D721Med (cell line): ENCODE measurements around the gene UBE4B.

Experiments
- DNase-seq: peaks from one replicate; pipeline ENCODE4 v3.0.0; 2011; ENCODE audit warnings: low spot score; ENCODE audit not compliant: insufficient read length
- FAIRE-seq: peaks from 2 replicates; lab custom pipeline; 2011; peaks lifted over from hg19 to GRCh38; lab: Jason Lieb, UNC
- CTCF ChIP-seq: IDR thresholded peaks from 2 replicates; pipeline ENCODE4 v1.5.1; 2012; ENCODE audit warnings: mild to moderate bottlenecking, control low read depth; ENCODE audit not compliant: insufficient read depth; ENCODE audit errors: missing control alignments

Gene UBE4B

GRCh38 chr1:10160173-10160572 lies 127.4 kb downstream of the UBE4B start:
- TF ChIP-seq CTCF = no peak
- DNase-seq (no peak), FAIRE-seq (no peak)

GRCh38 chr1:10160907-10161490 lies 128.2 kb downstream of the UBE4B start:
- DNase-seq (no peak), FAIRE-seq (no peak)
- TF ChIP-seq CTCF = no peak

- FAIRE-seq (no peak), DNase-seq (no peak)
- no peak for TF ChIP-seq CTCF
Observed at GRCh38 chr1:10161541-10162290, 129.0 kb downstream of the UBE4B start.

- FAIRE-seq (no peak), DNase-seq (no peak)
- TF ChIP-seq CTCF = no peak
Observed at GRCh38 chr1:10168912-10169514, 136.3 kb downstream of the UBE4B start.

- DNase-seq (no peak), FAIRE-seq (no peak)
- TF ChIP-seq CTCF = no peak
Observed at GRCh38 chr1:10170239-10170574, 137.4 kb downstream of the UBE4B start.

GRCh38 chr1:10171105-10171767 lies 138.5 kb downstream of the UBE4B start:
- TF ChIP-seq CTCF = no peak
- DNase-seq = no peak
- FAIRE-seq = no peak
